Sigmoid colon (tissue), 7 donors: ENCODE data around the gene CDH23. TPM values are rescaled to one million over a fixed set of nuclear protein-coding genes. Genes with fewer than 3 reads are reported as not detected.

ENCODE experiments used
- DNase-seq: peaks from one replicate; pipeline ENCODE4 v3.0.0-alpha.2; 2019
- H3K27ac ChIP-seq, 4 donors: fragments of 200-600 bp; sonication (generic); one replicate each; pipeline ENCODE4 v1.5.1; 2016 to 2019; ENCODE audit warnings: mild to moderate bottlenecking in 1 of 4
- H3K27me3 ChIP-seq, 3 donors: fragments of 200-600 bp; sonication (generic); one replicate each; pipeline ENCODE4 v1.5.1; 2019; ENCODE audit warnings: mild to moderate bottlenecking in 1 of 3
- H3K36me3 ChIP-seq, 4 donors: fragments of 200-600 bp; sonication (generic); one replicate each; pipeline ENCODE4 v1.5.1; 2016 to 2019
- H3K4me1 ChIP-seq, 4 donors: fragments of 200-600 bp; sonication (generic); one replicate each; pipeline ENCODE4 v1.5.1; 2017 to 2019
- H3K4me3 ChIP-seq, 4 donors: fragments of 200-600 bp; sonication (generic); one replicate each; pipeline ENCODE4 v1.5.1; 2017 to 2019; ENCODE audit warnings: mild to moderate bottlenecking in 2 of 4, moderate library complexity in 1 of 4
- H3K9me3 ChIP-seq, 4 donors: fragments of 200-600 bp in 3 of 4; sonication (generic) in 3 of 4; one replicate each; pipeline versions ENCODE4 v1.5.1 to v1.6.1; 2013 to 2019
- EP300 ChIP-seq, 4 donors: sonication (generic); formaldehyde crosslinking; IDR thresholded peaks; one replicate each; pipeline ENCODE4 v1.6.1; 2017; ENCODE audit warnings: antibody characterized with exemption in 4 of 4
- POLR2A ChIP-seq, 2 donors: fragments of 450-650 bp; IDR thresholded peaks; one replicate each; pipeline ENCODE4 v1.6.1; 2016; ENCODE audit warnings: antibody characterized with exemption in 2 of 2, mild to moderate bottlenecking in 2 of 2, moderate library complexity in 2 of 2
- POLR2AphosphoS5 ChIP-seq, 4 donors: sonication (generic); formaldehyde crosslinking; IDR thresholded peaks; one replicate each; pipeline ENCODE4 v1.6.1; 2017; ENCODE audit warnings: antibody characterized with exemption in 4 of 4
- WGBS, 2 donors: extraction: QIAGEN DNeasy Blood & Tissue Kit; methylation state at CpG; one replicate each; pipeline ENCODE4 v1.1.7; 2013; 5-methylcytosine and 5-hydroxymethylcytosine counted together
- intact Hi-C: fragments of 100-400 bp; cut with DNase I; formaldehyde crosslinking; loops from one replicate; pipeline ENCODE4 v1.15.1; 2023
- polyA plus RNA-seq, 3 donors: library from polyadenylated mRNA; stranded (reverse); fragments of 200-250 nt; gene quantifications; one replicate each; pipeline ENCODE4 v1.2.3, GENCODE V29; 2013
- total RNA-seq, 4 donors: library from RNA; depleted of rRNA; stranded (reverse); fragments of >200 nt; gene quantifications; one replicate each; pipeline ENCODE4 v1.1.0, GENCODE V29; 2016
- TF ChIP-seq, protein P1 (sequence below), 4 experiments: fragments of 450-650 bp in 3 of 4; fragments of 200-600 bp in 1 of 4; IDR thresholded peaks; one replicate each; pipeline ENCODE4 v1.5.1; 2016 to 2019; ENCODE audit warnings: antibody characterized with exemption in 4 of 4, mild to moderate bottlenecking in 3 of 4, moderate library complexity in 2 of 4
- donor health status: healthy with polysubstance abuse.
- donor health status: Bipolar disorder and iron deficiency.
- donor health status: healthy.

The CDH23 gene
- total and polyA plus RNA-seq, 7 donors = 1.5 to 7.2 (median 3.0) TPM

GRCh38 chr10:71427246-71427645 lies 30.5 kb downstream of the CDH23 start:
- intact Hi-C loops = no loop called here
- 73 to 84% methylated on average over 5 of the region's 5 CpGs for WGBS, 2 donors
- no peak overlapping the region for H3K27ac ChIP-seq
- no peaks in the 10 kb centered on the region for H3K9me3 ChIP-seq
- H3K27me3 ChIP-seq = peaks cover 0 to 1% (median 0%) of the 10 kb centered on the region in 3 donors
- TF ChIP-seq, protein P1, sequence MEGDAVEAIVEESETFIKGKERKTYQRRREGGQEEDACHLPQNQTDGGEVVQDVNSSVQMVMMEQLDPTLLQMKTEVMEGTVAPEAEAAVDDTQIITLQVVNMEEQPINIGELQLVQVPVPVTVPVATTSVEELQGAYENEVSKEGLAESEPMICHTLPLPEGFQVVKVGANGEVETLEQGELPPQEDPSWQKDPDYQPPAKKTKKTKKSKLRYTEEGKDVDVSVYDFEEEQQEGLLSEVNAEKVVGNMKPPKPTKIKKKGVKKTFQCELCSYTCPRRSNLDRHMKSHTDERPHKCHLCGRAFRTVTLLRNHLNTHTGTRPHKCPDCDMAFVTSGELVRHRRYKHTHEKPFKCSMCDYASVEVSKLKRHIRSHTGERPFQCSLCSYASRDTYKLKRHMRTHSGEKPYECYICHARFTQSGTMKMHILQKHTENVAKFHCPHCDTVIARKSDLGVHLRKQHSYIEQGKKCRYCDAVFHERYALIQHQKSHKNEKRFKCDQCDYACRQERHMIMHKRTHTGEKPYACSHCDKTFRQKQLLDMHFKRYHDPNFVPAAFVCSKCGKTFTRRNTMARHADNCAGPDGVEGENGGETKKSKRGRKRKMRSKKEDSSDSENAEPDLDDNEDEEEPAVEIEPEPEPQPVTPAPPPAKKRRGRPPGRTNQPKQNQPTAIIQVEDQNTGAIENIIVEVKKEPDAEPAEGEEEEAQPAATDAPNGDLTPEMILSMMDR (IDR thresholded peaks at IDR 0.05) = no peak
- TF ChIP-seq POLR2AphosphoS5 (IDR thresholded peaks at IDR 0.05) (no peak), POLR2A (IDR thresholded peaks at IDR 0.05) (no peak), EP300 (IDR thresholded peaks at IDR 0.05) (no peak)
- no peaks in the 10 kb centered on the region for H3K4me1 ChIP-seq
- no peak overlapping the region for H3K4me3 ChIP-seq
- DNase-seq = no peak
- H3K36me3 ChIP-seq = no peaks in the 10 kb centered on the region

DNA sequence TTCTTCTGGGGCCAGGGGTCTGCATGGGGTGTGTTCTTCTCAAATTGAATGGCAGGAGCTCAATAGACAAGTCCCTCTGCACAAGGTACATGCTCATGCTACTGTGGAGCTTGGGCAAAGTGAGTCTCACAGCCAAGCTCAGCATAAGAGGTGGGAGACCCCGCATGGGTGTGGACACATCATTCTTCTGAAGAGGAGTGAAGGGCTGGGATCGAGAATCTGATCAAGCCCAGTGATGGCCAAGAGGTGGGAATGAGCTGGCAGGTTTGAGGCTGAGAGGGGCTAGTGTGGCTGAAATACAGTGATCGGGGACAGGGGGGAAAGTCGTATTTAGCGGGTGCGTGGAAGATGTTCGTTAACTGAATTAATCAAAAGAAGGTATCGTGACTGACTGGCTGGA lies 32.6 kb downstream of the CDH23 start:
- no peaks in the 10 kb centered on the region for H3K27me3 ChIP-seq
- TF ChIP-seq, protein P1 (IDR thresholded peaks at IDR 0.05) = no peak
- TF ChIP-seq POLR2AphosphoS5 (IDR thresholded peaks at IDR 0.05) (no peak), POLR2A (IDR thresholded peaks at IDR 0.05) (no peak), EP300 (IDR thresholded peaks at IDR 0.05) (no peak)
- 86 to 88% methylated on average over 8 of the region's 8 CpGs for WGBS, 2 donors
- H3K9me3 ChIP-seq = no peaks in the 10 kb centered on the region
- H3K4me1 ChIP-seq = no peaks in the 10 kb centered on the region
- no peak overlapping the region for H3K4me3 ChIP-seq
- H3K27ac ChIP-seq = no peak overlapping the region
- intact Hi-C loops = no loop called here
- no peaks in the 10 kb centered on the region for H3K36me3 ChIP-seq
- DNase-seq = no peak

- H3K36me3 ChIP-seq = no peaks in the 10 kb centered on the region
- no peaks in the 10 kb centered on the region for H3K9me3 ChIP-seq
- no peak overlapping the region for H3K27ac ChIP-seq
- H3K4me1 ChIP-seq = no peaks in the 10 kb centered on the region
- DNase-seq = no peak
- no peak for TF ChIP-seq POLR2A (IDR thresholded peaks at IDR 0.05)
- no peak for TF ChIP-seq POLR2AphosphoS5 (IDR thresholded peaks at IDR 0.05)
- TF ChIP-seq, protein P1 (IDR thresholded peaks at IDR 0.05) = no peak
- no peak for TF ChIP-seq EP300 (IDR thresholded peaks at IDR 0.05)
- intact Hi-C loops = no loop called here
- H3K4me3 ChIP-seq = no peak overlapping the region
- no peaks in the 10 kb centered on the region for H3K27me3 ChIP-seq
- WGBS, 2 donors = 74 to 91% methylated on average over 2 of the region's 2 CpGs
Observed at GRCh38 chr10:71429929-71430328, 33.2 kb downstream of the CDH23 start.

DNA sequence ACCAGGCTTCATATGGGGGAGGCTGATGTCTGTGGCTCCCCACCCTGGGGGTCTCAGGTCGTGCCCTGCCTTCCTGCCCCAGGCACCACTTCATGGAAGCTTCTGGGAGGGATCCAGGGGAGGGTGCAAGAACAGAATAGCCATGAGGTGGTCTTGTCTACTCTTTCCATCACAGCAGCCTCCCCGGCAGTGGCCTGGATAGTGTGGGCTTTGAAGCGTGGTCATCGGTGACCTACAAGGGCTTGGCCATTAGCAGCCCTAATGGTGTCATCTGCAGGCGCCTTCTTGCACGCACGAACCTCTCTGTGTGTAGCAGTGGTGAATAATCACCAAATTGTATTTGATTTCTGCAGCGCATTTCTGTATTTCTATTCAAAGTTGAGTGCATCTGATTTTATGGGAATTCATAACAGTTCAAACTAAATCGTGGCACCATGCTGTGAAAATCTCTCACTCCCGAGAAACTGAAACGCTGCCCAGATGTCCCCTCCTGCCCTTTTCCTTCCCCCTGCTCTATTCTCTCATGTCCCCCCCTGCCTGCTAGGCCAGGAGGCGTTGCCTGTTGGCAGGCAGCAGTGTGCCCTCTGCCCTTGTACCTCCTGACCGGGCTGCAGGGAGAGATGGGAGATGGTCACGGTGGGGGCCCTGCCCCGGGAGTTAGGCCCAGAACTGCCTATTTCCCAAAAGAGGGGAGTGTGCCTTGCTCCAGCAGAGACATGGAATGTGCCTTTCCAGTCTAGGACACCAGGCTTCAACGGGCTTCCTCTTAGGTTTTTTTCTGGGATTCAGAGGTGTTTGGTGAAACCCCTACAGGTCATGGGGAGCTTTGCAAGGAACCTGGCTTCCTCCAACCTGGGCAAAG lies 34.8 kb downstream of the CDH23 start:
- no peak for TF ChIP-seq POLR2A (IDR thresholded peaks at IDR 0.05)
- TF ChIP-seq, protein P1 (IDR thresholded peaks at IDR 0.05) = no peak
- no peak for TF ChIP-seq POLR2AphosphoS5 (IDR thresholded peaks at IDR 0.05)
- TF ChIP-seq EP300 (IDR thresholded peaks at IDR 0.05) = no peak
- no peak overlapping the region for H3K27ac ChIP-seq
- WGBS, 2 donors = 63 to 78% methylated on average over 16 of the region's 16 CpGs
- no peaks in the 10 kb centered on the region for H3K36me3 ChIP-seq
- H3K9me3 ChIP-seq = no peaks in the 10 kb centered on the region
- H3K4me1 ChIP-seq = no peaks in the 10 kb centered on the region
- intact Hi-C loops = no loop called here
- H3K27me3 ChIP-seq = no peaks in the 10 kb centered on the region
- DNase-seq = no peak
- H3K4me3 ChIP-seq = no peak overlapping the region
